GM12878 (cell line): Measurements from ENCODE around the gene GPR18. TPM values are rescaled to one million over a fixed set of nuclear protein-coding genes. Genes with fewer than 3 reads are reported as not detected.

Experiments used
- ATAC-seq: fragments of 200-7000 bp; cut with Tn5 transposase; 3 replicates; pipeline ENCODE4 v1.9.1; 2020; ENCODE audit warnings: mild to moderate bottlenecking, moderate library complexity
- BruUV-seq: library from RNA; stranded (reverse); fragments of 400-500 nt; replicated peaks from 2 replicates; lab custom pipeline; 2021; lab: Mats Ljungman, UMichigan
- CTCF ChIA-PET: fragments of 300-600 bp; sonication (Branson Sonifier 250); formaldehyde crosslinking; extraction: SDS; loops from one replicate; lab custom pipeline; 2021; ENCODE audit warnings: inconsistent platforms; lab: Yijun Ruan, JAX
- POLR2A ChIA-PET: fragments of 350-600 bp; formaldehyde crosslinking; extraction: SDS; loops from one replicate; lab custom pipeline; 2021; ENCODE audit warnings: inconsistent platforms; lab: Charles Lee
- RAD21 ChIA-PET: fragments of 300-600 bp; sonication (Branson Sonifier 250); formaldehyde crosslinking; loops from one replicate; lab custom pipeline; 2023; ENCODE audit warnings: antibody characterized with exemption; ENCODE audit not compliant: unreplicated experiment; lab: Charles Lee
- SMC1A ChIA-PET: fragments of 300-600 bp; sonication (Branson Sonifier 250); formaldehyde crosslinking; loops from one replicate; lab custom pipeline; 2023; ENCODE audit not compliant: unreplicated experiment, uncharacterized antibody; lab: Charles Lee
- DNase-seq: peaks from one replicate; pipeline ENCODE4 v3.0.0-alpha.2; 2011; ENCODE audit warnings: low read depth, low spot score
- FAIRE-seq: peaks from 3 replicates; lab custom pipeline; 2011; peaks lifted over from hg19 to GRCh38; lab: Jason Lieb, UNC
- H2AFZ ChIP-seq: 2 replicates; pipeline ENCODE4 v1.6.0; 2011; ENCODE audit warnings: low read depth, low read length, control low read depth; ENCODE audit not compliant: control insufficient read depth
- H3K27ac ChIP-seq: 2 replicates; pipeline ENCODE4 v1.5.1; 2011; ENCODE audit warnings: control low read depth; ENCODE audit not compliant: control insufficient read depth, insufficient read depth
- H3K27me3 ChIP-seq, 2 experiments: replicated peaks in 1 of 2; 2 replicates each; pipeline versions ENCODE4 v1.6.0 to v1.6.1; 2011; ENCODE audit warnings: low read length in 1 of 2; ENCODE audit not compliant: control insufficient read depth in 2 of 2, insufficient read depth in 2 of 2
- H3K36me3 ChIP-seq, 2 experiments: 2 replicates each; pipeline ENCODE4 v1.5.1; 2011; ENCODE audit warnings: low read length in 1 of 2; ENCODE audit not compliant: control insufficient read depth in 2 of 2, insufficient read depth in 2 of 2
- H3K4me1 ChIP-seq: 2 replicates; pipeline ENCODE4 v1.6.1; 2011; ENCODE audit warnings: mild to moderate bottlenecking, low read length, moderate library complexity, mixed read lengths; ENCODE audit not compliant: control insufficient read depth, insufficient read depth
- H3K4me2 ChIP-seq: 2 replicates; pipeline ENCODE4 v1.6.0; 2011; ENCODE audit warnings: control low read depth; ENCODE audit not compliant: control insufficient read depth, insufficient read depth
- H3K4me3 ChIP-seq: fragments of 200-600 bp; sonication (generic); 2 replicates; pipeline ENCODE4 v1.5.1; 2016
- H3K79me2 ChIP-seq: 2 replicates; pipeline ENCODE4 v1.6.0; 2011; ENCODE audit warnings: low read length; ENCODE audit not compliant: control insufficient read depth, insufficient read depth
- H3K9ac ChIP-seq: 2 replicates; pipeline ENCODE4 v1.8.0; 2011; ENCODE audit warnings: low read length, control low read depth, mixed read lengths; ENCODE audit not compliant: control insufficient read depth, insufficient read depth
- H3K9me3 ChIP-seq: replicated peaks from 3 replicates; pipeline ENCODE4 v1.5.1; 2011; ENCODE audit warnings: mild to moderate bottlenecking, low read length; ENCODE audit not compliant: control insufficient read depth, insufficient read depth
- H4K20me1 ChIP-seq: 2 replicates; pipeline ENCODE4 v1.6.0; 2011; ENCODE audit not compliant: control insufficient read depth, insufficient read depth
- BRCA1 ChIP-seq: IDR thresholded peaks from 2 replicates; pipeline ENCODE4 v1.6.1; 2011; ENCODE audit warnings: low read depth, low read length, improper control_type of control experiment
- CBFB ChIP-seq: IDR thresholded peaks from 2 replicates; pipeline ENCODE4 v1.6.1; 2016; ENCODE audit warnings: antibody characterized with exemption, low read depth
- CREB1 ChIP-seq: IDR thresholded peaks from 2 replicates; pipeline ENCODE4 v1.6.1; 2012; ENCODE audit warnings: low read depth, mild to moderate bottlenecking, inconsistent platforms
- ETV6 ChIP-seq, 2 experiments: fragments of 450-650 bp in 1 of 2; IDR thresholded peaks in 1 of 2; conservative IDR thresholded peaks in 1 of 2; 2 replicates each; pipeline ENCODE4 v1.6.1; 2014; ENCODE audit warnings: antibody characterized with exemption in 1 of 2, borderline replicate concordance in 1 of 2, low read depth in 1 of 2, mild to moderate bottlenecking in 1 of 2, moderate library complexity in 1 of 2
- MLLT1 ChIP-seq: fragments of 450-650 bp; IDR thresholded peaks from 2 replicates; pipeline ENCODE4 v1.6.1; 2016; ENCODE audit warnings: mild to moderate bottlenecking
- MTA2 ChIP-seq: fragments of 450-650 bp; IDR thresholded peaks from 2 replicates; pipeline ENCODE4 v1.6.1; 2016; ENCODE audit warnings: low read depth, mild to moderate bottlenecking, moderate library complexity
- POLR2AphosphoS2 ChIP-seq: IDR thresholded peaks from 2 replicates; pipeline ENCODE4 v1.6.1; 2011; ENCODE audit warnings: low read depth, mild to moderate bottlenecking, low read length, improper control_type of control experiment, moderate library complexity
- RUNX3 ChIP-seq: IDR thresholded peaks from 2 replicates; pipeline ENCODE4 v1.6.1; 2012; ENCODE audit warnings: low read length, inconsistent platforms
- SMAD1 ChIP-seq: fragments of 450-650 bp; IDR thresholded peaks from 2 replicates; pipeline ENCODE4 v1.6.1; 2018; ENCODE audit warnings: mild to moderate bottlenecking, low read depth; ENCODE audit not compliant: partially characterized antibody
- YY1 ChIP-seq: IDR thresholded peaks from 2 replicates; pipeline ENCODE4 v1.6.1; 2011; ENCODE audit warnings: low read depth, mild to moderate bottlenecking, low read length
- ZNF207 ChIP-seq: fragments of 450-650 bp; IDR thresholded peaks from 2 replicates; pipeline ENCODE4 v1.6.1; 2014; ENCODE audit warnings: antibody characterized with exemption, mild to moderate bottlenecking, borderline replicate concordance
- ZNF622 ChIP-seq: fragments of 450-650 bp; IDR thresholded peaks from 2 replicates; pipeline ENCODE4 v1.6.1; 2017; ENCODE audit warnings: mild to moderate bottlenecking, inconsistent platforms
- WGBS: methylation state at CpG from one replicate; pipeline ENCODE4 v1.1.6; 2016; ENCODE audit warnings: low lambda C conversion rate; ENCODE audit not compliant: insufficient replicate concordance, insufficient coverage; ENCODE audit errors: missing lambda C conversion rate; 5-methylcytosine and 5-hydroxymethylcytosine counted together
- in situ Hi-C: fragments of 300-500 bp; cut with MboI; formaldehyde crosslinking; loops from 9 replicates; pipeline ENCODE4 v1.14.3; 2018; ENCODE audit warnings: mixed read lengths
- intact Hi-C: fragments of 100-400 bp; cut with micrococcal nuclease; formaldehyde crosslinking; loops from one replicate; pipeline ENCODE4 v1.14.2; 2022; ENCODE audit not compliant: unreplicated experiment
- polyA plus RNA-seq, 11 experiments: library from polyadenylated mRNA; depleted of rRNA in 4 of 11; unstranded in 6 of 11; stranded (reverse) in 5 of 11; fragments of >200 nt; fragmentation: Nextera tagmentation in 4 of 11; fragmentation: Illumina TruSeq in 1 of 11; extraction: Ambion mirVana in 4 of 11; extraction: Trizol in 1 of 11; gene quantifications; 1 replicate in 1 of 11; 2 replicates in 10 of 11; pipeline versions ENCODE4 v1.2.1 to v1.2.3, GENCODE V29; 2011 to 2016; ENCODE audit warnings: inconsistent platforms in 2 of 11, missing spikeins in 2 of 11, low read depth in 1 of 11
- total RNA-seq, 4 experiments: library from RNA; depleted of rRNA in 3 of 4; stranded (reverse); fragments of >200 nt in 3 of 4; fragmentation: Illumina TruSeq in 1 of 4; extraction: Trizol in 1 of 4; gene quantifications; 2 replicates each; pipeline versions ENCODE4 v1.2.1 to v1.2.3, GENCODE V29; 2013 to 2021

Gene GPR18
- total and polyA plus RNA-seq, 10 of the 15 experiments (the other 5 are each of a cell fraction or from before 2014, with no cell fraction given): 3.3 to 12.9 (median 5.2) TPM

GRCh38 chr13:99208185-99208584, 50.0 kb downstream of the GPR18 start:
- Histone ChIP-seq H3K27ac (no peak overlapping the region), H2AFZ (no peak overlapping the region), H4K20me1 (peaks cover 25% of the 10 kb centered on the region), H3K27me3 (no peaks in the 10 kb centered on the region), H3K36me3 (peaks cover 0 to 6% of the 10 kb centered on the region in 2 experiments; a peak in 1 of 4 replicates), H3K9me3 (no peaks in the 10 kb centered on the region), H3K4me2 (no peak overlapping the region), H3K4me1 (peaks cover 27% of the 10 kb centered on the region), H3K4me3 (no peak overlapping the region), H3K9ac (no peak overlapping the region), H3K79me2 (peaks cover 52% of the 10 kb centered on the region)
- DNase-seq: no peak
- intact Hi-C loops (no loop called here), in situ Hi-C loops (no loop called here)
- ATAC-seq: no peak
- 97% methylated on average over 3 of the region's 3 CpGs for WGBS
- FAIRE-seq: no peak
- CTCF ChIA-PET: interaction anchor here (1.0 kb wide), 1 partner anchor 24 kb away, joined by 5 read pairs; no protein-coding TSS in a partner anchor
- TF ChIP-seq ZNF207: no peak
- no peak for TF ChIP-seq ZNF622
- TF ChIP-seq SMAD1: no peak
- no peak for TF ChIP-seq BRCA1
- TF ChIP-seq CREB1: no peak
- TF ChIP-seq RUNX3: no peak
- no peak for TF ChIP-seq MLLT1
- TF ChIP-seq YY1: no peak
- TF ChIP-seq MTA2: no peak
- TF ChIP-seq CBFB: no peak
- no peak for TF ChIP-seq POLR2AphosphoS2
- TF ChIP-seq ETV6 (conservative IDR thresholded peaks at IDR 0.05 in 1 of 2, IDR thresholded peaks at IDR 0.05 in 1 of 2; ENCODE audit: borderline replicate concordance in 1 of 2, low read depth in 1 of 2): no peak
- POLR2A ChIA-PET: no interaction called here
- RAD21 ChIA-PET: no interaction called here
- SMC1A ChIA-PET: interaction anchor here (6.5 to 10.2 kb wide), 2 partner anchors 24 to 49 kb away, joined by 58 to 69 read pairs; partner anchors contain the start of gene GPR18
- no TSS peak for BruUV-seq
